GM12873 (cell line): ENCODE measurements around the gene SFXN3.

ENCODE experiments used
- CTCF ChIP-seq: IDR thresholded peaks from 2 replicates; pipeline ENCODE4 v1.5.1; 2012; ENCODE audit warnings: low read depth, mild to moderate bottlenecking, moderate library complexity, low read length, control low read depth; ENCODE audit not compliant: insufficient read depth; ENCODE audit errors: missing control alignments

Gene SFXN3

DNA sequence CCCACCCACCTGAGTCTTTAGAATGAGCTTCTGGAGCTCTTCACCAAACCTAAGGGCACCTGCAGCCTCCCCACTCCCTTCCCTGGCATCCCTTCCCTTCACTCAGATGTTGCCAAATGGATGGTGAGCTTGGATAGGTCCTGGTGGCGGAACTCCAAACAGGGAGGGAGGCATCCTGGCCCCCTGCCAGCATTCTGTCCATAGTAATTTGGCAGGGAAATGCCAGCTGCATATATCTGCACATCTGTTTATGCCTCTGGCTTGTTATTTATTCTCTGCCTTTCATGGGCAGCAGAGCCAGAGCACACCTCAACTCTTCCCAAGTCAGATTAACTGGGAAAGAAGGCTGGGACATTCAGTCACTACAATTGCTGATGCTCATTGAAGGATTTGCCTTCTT, 48.8 kb downstream of the SFXN3 start:
- TF ChIP-seq CTCF: no peak

GRCh38 chr10:101080933-101081931, 50.2 kb downstream of the SFXN3 start:
- no peak for TF ChIP-seq CTCF

DNA sequence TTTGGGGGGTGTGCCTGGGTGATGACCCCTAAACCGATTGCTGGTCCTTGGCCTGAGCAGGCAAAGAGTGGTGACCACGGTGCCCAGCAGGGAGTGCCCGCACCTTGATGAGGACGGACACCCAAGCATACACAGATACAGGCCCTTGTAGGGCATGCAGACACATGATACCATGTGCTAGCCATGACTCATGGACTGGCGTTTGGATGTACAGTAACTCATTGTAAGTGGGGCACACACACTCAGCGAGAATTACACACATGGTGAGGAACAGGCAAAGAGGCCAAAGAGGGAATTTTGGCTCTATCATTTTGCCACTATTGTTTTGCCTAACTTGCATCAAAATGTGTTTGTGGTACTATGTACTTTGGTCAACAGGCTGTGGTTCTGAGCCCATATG, 54.8 kb downstream of the SFXN3 start:
- no peak for TF ChIP-seq CTCF

DNA sequence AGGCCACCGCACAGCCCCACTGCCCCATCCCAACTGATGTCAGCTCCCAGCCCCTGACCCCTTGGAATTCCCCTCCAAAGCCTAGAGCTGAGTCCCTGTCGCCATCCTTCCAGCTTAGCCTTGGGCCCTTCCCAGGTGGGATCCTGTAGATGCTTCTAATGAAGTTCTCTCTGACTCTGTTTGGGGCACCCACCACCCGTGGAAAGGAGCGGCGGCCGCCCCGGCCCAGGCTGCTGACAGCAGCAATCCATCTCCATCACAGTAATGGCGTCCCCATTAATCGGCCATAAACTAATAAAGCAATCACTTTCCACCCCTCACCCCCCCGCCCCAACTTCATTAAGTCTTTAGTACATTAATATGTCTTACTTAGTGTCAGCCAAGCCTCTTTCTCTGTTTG, 56.3 kb downstream of the SFXN3 start:
- no peak for TF ChIP-seq CTCF

DNA sequence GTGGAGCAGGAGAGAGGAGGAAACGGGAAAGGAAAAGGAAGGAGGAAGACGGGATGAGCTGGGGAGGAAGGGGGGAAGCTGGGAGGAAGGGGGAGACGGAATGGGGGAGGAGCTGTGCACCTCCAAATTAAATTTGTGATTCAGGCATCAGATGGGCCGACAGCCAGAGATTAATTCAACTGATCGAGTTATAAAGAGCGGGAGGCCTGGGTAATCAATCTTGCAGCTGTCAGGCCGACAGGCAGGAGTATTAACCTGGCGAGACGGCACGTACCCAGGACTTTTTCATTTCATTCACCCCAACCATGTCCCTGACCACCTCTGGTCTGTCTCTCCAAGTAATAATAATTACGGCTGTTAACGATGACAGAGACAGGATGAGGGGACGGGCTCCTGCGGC, 56.9 kb downstream of the SFXN3 start:
- no peak for TF ChIP-seq CTCF

GRCh38 chr10:101089520-101090299, 58.7 kb downstream of the SFXN3 start:
- TF ChIP-seq CTCF: no peak

DNA sequence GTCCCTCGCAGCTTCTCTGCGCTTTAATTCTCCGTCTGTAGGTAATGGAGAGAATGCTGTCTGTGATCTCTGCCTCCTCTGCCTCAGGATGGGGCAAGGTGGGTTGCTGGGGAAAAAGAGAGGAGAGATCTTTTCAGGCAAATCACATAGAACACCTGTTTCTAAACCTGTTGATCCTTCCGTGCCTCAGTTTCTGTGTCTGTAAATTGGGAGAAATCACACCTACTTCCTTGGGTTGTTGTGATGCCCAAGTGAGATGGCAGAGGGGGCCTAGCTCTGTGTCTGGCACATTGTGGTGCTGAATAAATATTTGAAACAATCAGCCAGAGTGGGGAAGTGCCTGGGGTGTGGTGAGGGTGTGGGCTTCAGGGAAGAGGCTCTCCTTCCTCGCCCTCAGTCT, 59.6 kb downstream of the SFXN3 start:
- TF ChIP-seq CTCF: no peak
